Loucy (cell line): ENCODE data around the gene C2orf81.

ENCODE experiments used
- CTCF ChIP-seq: fragments of 200-600 bp; sonication (generic); conservative IDR thresholded peaks from 2 replicates; pipeline ENCODE4 v1.5.1; 2014; ENCODE audit warnings: mild to moderate bottlenecking, antibody characterized with exemption, low read length
- EZH2phosphoT487 ChIP-seq: fragments of 200-600 bp; IDR thresholded peaks from 2 replicates; pipeline ENCODE4 v1.6.1; 2018; ENCODE audit warnings: antibody characterized with exemption, mild to moderate bottlenecking, moderate library complexity, borderline replicate concordance

GRCh38 chr2:74436111-74436805, 14.8 kb upstream of the C2orf81 start:
- TF ChIP-seq CTCF (no peak), EZH2phosphoT487 (no peak)
